ENCODE results near the gene MERTK. TPM values are rescaled to one million over a fixed set of nuclear protein-coding genes. Genes with fewer than 3 reads are reported as not detected.

The MERTK gene
- total RNA-seq: 0.11 and 0.37 TPM in 2 replicates

GRCh38 chr2:111897924-111898702, at the start of gene MERTK:
Gene MERTK (plus strand): TSS chr2:111898607. CDS start chr2:111898736, 129 bp downstream.

GRCh38 chr2:111883661-111884591, 14.5 kb upstream of the MERTK start, which contains the start of gene ANAPC1:
Gene ANAPC1 (minus strand): TSS chr2:111884193. CDS start chr2:111880825, 3,368 bp downstream.

GRCh38 chr2:112054847-112055729, 156.7 kb downstream of the MERTK start, which contains the start of gene TMEM87B:
Gene TMEM87B (plus strand): TSS chr2:112055269. CDS start chr2:112055592, 323 bp downstream.

Other genes with a start within 250 kb of the MERTK start
- gene ANAPC1, start 14.4 kb upstream of the MERTK start, total RNA-seq: 51.7 and 78.1 TPM in 2 replicates
- gene TMEM87B, start 156.7 kb downstream of the MERTK start, total RNA-seq: 35.0 and 44.9 TPM in 2 replicates
- 1.1 and 2.4 TPM in 2 replicates for gene FBLN7, start 239.8 kb downstream of the MERTK start, total RNA-seq

Data from uterine smooth muscle cell (primary cell).